ENCODE data around the gene SLC6A7.

The SLC6A7 gene

DNA sequence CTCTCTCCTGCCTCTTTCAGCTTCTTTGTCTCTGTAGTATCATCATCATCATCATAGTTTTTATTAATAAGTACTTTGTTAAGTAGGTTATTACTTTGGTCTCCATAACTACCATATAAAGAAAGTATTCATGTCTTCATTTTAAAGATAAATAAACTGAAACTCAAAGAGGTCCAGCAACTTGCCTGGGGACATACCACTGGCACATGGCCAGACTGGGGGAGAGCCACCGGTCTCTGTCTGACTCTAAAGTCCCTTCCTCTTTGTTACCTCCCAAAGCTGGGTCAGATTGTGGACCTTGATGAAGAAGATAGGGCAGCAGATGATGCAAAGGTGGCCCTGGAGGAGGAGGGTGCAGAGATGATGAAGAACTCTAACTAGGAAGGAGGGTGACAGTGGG is 14.8 kb upstream of the SLC6A7 start:
- DNase-seq: no peak

DNA sequence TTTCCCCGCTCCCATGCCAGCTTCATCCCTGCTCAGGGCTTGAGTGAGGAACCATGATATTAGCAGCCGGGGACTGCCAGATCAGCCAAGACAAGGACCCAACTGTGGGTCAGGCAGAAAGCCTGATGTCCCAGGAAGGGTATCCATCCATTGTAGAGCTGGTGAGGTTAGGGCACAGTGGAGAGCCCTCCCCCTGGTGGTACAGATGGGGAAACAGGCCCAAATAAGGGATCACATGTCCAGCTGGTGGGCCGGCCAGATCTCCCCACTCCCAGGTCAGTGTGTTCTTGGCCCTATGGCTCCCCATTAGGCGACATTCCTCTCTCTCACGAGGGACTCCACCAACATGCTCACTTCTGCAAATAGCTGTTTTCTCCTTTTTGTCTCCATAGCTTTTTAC is 14.3 kb upstream of the SLC6A7 start:
- no peak for DNase-seq

DNA sequence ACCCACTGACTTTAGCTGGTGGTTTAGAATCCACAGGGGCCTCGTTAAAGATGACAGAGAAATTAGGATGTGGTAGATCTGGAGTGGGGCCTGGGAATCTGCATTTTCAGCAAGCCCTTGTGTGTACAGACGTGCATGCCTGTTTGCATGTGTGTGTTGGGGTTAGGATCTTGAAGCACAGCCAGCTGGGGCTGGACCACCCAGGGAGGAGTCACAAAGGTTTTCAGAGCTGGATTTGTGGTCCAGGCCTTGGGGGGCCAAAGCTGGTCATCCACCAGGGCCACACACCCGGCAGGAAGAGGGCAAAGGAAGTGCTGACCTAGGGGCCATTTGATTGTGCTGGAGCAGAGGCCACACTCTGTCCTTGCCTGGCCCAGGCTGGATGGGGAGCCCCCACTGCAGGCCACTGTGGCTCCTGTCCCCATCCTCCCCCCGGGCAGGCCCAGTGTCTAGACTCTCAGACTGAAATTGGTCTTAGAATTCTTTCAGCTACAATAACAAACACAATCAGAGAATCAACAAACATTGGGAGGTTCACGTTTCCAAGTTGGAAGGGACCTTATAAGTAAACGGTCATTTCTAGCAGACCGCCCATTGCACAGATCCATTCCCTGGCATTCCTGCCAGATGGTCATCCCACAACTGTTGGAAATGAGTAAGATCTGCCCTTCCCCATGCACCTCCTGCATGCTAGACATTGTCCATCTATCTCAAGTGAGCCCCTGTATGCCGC is 13.0 kb upstream of the SLC6A7 start:
- no peak for DNase-seq

DNA sequence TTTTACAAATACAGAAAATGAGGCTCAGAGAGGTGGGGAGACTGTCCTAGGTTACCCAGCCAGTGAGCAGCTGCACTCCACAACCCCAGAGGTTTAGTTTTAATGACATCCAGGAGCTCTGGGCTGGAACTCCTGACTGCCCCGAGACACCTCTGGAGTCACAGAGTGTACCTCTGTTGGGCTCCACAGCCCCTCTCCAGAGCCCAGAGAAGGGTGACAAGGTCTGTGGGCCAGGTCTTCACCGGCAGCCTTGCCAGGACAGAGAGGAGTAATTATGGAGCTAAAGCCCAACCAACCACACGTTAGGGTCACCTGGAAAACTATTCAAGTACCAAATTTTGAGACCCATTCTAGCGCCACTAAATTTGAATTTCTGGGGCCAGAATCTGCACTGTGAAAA is 12.1 kb upstream of the SLC6A7 start:
- DNase-seq: no peak

DNA sequence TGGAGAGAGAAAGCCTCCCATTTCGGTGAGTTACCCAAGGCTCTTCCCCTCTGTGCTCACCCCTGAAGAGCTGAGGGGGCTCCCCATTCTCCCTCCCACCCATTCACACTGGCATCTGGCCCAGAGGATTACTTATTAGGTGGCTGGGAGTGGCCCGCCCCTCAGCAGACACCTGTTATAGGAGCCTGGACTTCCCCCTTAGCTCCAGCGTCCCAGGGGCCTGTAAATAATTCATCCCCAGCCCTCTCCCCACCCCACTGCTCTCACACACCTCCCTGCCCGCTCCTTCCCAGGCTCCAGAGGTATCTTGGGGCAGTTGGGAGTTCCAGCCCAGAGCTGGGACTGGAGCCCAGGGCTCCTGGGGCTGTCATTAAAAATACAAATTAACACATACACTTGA is 11.6 kb upstream of the SLC6A7 start:
- DNase-seq: no peak

DNA sequence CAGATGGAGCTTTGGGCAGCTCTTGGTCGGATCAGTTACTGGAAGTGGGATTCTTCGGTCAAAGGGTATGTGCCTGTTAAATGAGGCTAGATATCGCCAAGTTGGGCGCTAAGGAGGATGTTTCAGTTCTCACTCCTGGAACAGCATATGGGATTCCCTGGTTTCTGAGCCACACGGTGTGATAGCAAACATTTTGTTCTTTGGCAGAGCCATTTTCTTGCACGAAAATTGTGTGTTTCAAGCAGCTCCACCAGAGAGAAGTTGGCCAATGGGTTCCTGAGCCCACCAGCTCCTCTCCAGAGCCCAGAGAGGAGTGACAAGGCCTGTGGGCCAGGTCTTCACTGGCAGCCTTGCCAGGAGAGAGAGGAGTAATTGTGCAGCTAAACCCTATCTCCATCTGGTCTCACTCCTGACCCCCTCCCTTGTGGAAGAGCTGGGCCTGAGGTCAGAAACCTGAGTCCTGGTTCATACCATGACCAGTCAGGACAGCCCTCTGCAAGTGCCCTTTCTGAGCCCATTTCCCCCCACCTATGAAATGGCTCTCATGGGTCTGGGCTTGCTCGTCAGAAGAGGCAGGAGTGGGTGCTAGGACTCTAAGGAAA is 10.7 kb upstream of the SLC6A7 start:
- DNase-seq: no peak

DNA sequence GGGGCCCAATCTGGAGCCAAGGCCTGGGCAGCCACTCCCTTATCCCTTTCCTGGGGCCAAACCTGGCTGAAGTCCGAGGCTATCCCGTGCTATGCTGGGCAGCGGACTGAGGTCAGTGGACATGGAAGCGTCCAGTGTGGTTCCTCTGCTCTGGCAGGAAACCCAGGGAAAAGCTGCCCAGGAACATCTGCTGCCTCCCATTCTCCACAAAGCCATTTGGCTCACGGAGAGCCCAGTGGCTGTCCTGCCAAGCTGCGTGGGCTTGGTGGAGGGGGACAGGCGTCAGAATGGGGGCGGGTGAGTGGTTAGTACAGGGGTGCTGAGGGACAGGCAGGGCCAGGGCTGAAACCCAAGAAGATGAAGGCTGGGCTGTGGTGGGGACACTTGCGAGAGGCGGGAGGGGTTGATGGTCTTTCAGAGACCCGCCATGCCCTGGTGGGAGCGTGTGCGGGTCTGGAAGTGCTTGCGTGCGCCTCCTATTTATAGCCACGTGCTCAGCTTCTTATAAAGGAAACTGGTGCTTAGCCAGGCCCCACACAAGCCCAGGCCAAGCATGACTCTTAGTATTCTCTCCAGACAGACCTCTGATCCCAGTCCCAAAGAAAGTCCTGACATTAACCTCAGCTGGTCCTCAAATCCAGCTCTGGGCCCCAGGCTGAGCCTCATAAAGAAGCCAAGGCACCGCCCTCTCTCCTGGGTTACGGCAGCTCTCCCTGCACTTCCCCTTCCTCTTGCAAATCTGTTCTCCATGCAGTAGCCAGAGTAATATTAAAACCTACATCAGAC is 9.4 kb upstream of the SLC6A7 start:
- DNase-seq: no peak

DNA sequence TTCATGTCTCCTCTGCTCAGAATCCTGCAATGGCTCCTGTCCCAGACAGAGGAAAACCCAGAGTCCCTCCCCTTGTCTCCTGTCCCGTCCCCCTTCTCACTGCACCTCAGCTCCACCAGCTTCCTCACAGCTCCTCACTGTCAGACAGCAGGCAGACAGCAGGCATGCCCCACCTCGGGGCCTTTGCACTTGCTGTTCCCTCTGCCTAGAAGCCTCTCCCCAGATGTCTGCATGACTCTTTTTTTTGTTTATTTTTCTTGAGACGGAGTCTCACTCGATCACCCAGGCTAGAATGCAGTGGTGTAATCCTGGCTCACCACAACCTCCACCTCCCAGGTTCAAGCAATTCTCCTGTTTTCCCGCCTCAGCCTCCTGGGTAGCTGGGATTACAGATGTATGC is 8.8 kb upstream of the SLC6A7 start:
- no peak for DNase-seq

DNA sequence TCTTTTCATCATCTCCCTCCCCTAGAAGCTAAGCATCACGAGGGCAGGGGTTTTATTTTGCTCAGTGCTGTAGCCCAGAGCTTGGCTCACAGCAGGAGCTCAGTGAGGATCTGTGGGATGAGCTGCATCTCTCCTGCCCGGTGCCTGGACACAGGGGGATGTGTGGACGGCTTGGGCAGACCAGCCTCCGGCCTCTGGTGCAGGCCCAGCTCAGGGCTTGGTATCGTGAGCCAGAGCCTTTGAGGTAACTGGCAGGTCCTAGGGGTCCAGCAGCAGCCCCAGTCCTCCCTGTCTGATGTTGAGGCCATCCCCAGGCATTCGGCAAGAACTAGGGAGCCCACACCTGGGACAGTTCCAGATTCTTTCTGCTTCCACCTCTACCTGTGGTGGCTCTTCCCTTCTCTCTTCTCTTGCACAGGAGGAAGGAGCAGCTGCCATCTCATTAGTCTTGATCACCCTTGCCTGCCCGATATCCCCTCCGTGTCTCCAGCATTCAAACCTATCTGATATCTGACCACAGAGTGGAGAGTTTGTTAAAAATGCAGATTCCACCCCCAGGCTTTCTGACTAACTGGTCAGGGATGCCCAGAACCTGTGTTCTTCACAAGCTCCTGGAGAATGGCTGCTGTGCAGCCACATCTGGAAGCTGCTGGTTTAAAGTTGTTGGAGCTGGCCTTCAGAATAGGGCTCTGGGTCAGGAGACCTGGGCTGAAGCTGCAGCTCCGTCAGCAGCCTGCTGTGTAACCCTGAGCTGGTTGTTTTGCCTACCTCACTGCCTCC is 7.9 kb upstream of the SLC6A7 start:
- DNase-seq: no peak

DNA sequence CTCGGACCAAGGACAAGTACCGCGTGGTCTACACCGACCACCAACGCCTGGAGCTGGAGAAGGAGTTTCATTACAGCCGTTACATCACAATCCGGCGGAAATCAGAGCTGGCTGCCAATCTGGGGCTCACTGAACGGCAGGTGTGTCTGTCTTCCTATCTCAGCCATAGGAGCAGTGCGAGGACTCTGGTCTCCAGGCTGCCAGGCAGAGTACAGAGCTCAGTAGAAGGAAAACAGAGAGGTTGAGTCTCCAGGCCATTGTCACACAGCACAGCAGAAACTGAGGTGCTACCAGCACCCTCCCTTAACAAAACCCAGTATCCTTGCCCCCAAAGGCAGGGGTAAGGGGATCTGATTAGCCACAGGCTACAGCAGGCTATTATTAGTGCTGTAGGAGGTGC is 7.1 kb upstream of the SLC6A7 start:
- DNase-seq: no peak

DNA sequence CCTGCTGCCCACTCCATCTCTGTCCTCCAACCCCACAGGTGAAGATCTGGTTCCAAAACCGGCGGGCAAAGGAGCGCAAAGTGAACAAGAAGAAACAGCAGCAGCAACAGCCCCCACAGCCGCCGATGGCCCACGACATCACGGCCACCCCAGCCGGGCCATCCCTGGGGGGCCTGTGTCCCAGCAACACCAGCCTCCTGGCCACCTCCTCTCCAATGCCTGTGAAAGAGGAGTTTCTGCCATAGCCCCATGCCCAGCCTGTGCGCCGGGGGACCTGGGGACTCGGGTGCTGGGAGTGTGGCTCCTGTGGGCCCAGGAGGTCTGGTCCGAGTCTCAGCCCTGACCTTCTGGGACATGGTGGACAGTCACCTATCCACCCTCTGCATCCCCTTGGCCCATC is 6.4 kb upstream of the SLC6A7 start:
- DNase-seq: no peak

DNA sequence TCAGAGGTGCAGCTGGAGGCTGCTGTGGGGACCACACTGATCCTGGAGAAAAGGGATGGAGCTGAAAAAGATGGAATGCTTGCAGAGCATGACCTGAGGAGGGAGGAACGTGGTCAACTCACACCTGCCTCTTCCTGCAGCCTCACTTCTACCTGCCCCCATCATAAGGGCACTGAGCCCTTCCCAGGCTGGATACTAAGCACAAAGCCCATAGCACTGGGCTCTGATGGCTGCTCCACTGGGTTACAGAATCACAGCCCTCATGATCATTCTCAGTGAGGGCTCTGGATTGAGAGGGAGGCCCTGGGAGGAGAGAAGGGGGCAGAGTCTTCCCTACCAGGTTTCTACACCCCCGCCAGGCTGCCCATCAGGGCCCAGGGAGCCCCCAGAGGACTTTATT is 5.9 kb upstream of the SLC6A7 start:
- no peak for DNase-seq

DNA sequence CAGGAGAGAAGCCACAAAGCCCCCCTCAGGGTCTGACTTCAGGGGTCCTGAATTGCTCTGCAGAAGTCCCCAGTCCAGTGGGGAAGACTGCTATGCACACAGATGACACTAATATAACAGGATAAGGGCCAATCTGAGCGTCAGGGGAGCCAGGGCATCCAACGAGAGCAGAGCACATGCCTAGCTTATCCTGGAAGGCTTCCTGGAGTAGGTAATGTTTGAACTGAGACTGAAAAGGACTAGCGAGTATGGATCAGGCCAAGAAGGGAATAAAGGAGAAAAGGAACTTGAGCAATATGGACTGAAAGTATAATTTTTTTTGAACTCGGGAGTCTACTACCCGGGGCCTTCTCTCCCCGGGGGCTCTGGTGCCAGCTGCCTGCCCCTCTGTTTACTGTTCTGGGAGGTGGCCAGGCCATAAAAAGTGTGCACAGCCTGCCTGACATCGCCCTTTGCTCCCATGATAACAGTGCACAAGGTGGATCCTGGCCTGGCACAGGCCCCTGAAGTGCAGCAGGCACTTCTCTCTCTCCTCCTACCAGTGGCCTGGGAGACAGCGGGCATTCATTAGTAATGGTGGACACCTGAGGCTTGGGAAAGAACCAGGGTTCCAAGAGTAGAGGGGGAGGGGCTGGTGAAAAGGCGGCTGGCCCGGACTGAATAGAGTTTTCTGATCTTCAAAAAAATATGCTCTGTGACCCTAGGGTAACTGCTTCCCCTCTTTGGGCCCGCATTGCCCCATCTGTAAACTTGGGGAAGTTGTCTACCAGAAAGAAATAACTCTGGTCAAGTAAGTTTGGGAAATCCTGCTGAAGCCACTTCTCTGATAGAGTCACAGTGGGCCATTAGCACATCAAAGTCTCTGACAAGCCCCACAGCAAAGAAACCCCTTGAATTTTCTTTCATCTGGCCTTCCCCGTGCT is 4.6 kb upstream of the SLC6A7 start:
- no peak for DNase-seq

DNA sequence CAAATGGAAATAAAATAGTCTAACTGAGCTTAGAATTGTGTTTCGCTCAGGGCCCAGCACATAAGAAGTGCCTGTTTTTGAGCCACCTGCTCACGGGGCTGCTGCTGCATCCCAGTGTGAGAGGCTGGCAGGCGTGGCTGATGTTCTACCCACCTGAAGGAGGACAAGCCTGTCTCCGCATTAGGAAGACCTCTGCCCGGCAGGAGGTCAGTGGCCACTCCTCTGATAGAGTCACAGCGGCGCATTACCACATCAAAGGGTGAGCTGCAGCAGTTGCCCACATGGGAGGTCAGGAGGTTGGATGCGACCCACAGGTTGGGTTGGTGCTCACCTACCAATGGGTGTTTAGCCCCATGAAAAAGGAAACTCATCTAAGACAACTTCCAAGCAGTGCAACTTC is 3.7 kb upstream of the SLC6A7 start:
- no peak for DNase-seq

DNA sequence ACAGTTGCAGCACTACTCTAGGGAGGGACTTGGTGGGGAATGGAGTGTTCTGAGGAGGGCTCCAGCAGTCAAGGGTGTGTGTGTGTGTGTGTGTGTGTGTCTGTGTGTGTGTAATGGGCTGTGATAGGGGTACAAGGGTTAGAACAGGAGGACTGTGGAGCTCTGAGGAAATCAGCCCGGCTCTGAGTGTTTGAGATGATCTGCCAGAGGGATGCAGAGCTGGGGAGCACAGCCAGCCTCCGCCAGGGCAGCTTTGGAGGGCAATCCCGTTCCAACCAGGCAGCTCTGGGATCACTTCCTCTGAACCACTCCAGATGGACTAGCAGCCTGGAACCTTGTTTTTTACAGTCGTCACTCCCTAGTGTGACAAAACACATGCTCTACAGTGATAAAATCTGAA is 3.0 kb upstream of the SLC6A7 start:
- no peak for DNase-seq

DNA sequence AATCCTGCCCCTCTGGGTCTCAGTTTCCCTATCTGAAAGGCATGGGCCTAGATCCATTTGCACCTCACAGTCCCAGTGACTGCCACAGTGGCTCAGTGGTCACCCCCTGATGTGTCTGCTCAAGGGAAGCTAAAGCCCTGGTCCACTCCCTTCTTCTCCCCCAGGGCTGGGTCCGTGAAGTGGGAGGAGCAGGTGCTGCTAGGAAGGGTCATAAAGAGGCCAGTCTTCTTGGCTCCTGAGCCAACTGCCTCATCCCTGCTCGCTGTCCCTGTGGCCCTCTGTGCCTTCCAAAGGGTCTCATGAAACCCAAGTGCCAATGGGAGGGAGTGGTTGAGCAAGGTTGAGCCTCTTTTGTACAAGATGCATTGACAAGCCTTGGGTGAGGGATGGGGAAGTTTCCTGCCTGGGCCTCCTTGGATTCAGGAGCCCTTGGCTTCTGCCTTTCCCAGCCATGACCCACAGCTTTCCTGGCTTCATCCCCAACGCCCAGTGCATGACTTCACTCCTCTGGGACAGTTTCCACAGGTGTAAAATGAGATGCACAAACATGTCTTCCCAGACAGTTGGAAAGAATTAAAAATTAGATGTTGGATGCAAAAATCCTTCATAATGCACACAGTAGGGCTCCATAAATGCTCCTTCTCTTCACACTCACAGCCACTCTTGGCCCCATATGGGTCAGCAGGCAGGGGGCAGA is 1.6 kb upstream of the SLC6A7 start:
- no peak for DNase-seq

DNA sequence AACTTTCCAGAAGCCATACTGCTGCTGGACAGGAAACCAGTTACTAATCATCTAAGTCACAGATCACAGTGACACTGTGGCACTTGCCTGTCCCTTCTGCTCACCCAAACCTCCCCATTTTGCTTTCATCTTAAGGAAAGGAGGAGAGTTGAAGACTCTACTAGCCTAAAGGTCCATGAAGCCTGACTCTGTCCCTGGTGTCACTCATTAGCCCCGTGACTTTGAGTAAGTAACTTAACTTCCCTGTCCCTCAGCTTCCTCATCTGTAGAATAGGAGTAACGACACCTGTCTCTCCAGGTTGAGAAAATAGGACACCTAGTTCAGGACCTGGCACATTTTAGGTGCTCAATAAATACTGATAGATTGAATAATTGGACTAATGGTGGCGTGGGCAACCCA is 536 bp upstream of the SLC6A7 start:
- no peak for DNase-seq

DNA sequence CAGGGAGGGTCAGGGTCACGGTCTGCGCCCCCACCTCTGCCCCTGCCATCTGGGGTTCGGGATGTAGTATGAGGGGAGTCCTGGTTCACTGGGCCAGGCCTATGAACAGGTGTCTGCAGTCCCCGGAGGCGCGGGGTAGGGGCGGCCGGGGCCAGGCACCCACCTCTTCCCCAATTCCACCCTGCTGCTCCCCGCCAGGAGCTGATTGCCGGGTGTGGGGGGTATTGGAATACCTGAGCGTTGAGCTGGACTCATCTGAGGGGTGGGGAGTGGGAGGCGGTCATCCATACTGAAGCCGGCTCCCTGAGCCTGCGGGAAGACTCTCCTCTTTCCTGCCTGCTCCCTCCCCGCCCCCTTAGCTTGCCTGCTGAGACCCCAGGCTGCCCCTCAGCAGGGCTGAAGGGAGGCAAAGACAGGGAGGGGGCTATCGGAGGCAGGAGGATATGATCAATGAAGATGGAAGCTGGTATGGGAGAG is 679 bp downstream of the SLC6A7 start:
- no peak for DNase-seq

DNA sequence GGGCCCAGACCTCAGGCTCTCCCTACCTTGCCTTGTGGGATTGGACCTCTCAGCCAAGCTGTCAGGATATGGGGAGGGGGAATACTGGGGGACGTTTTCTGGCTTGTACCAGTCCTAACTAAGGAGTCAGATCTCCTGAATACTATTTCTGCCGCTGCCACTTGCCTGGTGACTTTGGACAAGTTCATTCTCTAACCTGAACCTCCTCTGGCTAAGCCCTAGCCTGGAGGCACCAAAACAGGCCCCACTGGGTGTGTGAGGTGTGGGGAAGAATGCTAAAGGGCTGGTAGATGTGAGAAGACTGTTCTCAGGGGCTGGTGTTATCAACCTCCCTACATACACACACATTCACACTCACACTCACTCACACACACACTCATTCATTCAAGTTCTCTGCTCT is 1.1 kb downstream of the SLC6A7 start:
- no peak for DNase-seq

DNA sequence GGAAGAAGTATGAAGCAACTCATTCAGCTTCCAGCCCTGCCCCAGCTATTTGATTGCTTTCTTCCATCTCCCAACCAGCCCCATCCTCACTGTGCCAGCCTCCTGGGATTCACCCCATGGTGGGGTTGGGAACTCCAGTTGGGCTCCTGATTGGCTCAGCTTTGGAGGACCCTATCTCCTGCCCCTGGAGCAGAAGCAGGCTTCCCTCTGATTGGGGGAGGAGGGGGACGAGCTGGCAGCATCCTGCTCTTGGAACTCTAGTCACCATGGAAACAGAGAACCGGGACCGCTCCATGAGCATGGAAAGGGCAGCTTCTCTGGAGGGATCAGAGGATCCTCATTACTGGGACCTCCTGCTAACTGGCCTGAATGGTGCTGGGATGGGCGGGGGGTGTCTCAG is 2.6 kb downstream of the SLC6A7 start:
- DNase-seq: no peak

DNA sequence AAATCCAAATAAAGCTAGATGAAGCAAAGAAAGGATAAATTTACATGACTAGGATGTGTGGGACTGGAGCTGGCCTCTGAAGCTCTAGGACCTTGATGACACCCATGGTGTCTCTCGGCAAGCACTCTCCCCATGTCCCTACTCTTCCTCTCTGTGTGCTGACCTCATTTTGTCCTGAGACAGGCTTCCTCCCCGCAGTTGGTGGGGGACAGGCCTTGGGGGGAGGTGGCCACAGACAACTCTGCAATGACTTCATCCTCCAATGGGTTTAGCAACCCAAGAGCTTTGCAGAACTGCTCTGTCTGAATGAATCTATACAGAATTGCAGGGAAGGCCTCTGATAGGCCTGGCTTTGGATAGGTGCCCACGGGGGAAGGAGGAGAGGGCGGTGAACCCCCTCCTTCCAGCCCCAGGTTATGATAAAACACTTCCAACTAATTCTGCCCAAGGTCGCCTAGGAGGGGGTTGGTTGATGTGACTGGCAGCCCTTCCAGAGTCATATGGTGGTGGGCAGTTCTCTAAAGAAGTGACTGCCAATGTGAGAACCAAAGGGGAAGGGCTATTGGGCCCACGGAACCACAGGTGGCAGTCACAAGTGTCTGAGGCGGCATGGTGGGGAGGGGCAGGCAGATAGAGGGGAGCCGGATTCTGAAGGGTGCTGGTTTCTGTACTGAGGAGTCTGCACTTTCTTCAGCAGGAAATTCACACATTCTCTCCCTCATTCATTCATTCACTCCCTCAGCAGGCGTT is 6.0 kb downstream of the SLC6A7 start:
- no peak for DNase-seq
